HG03571 (cell line): ENCODE results near the gene UBAC1.

Experiments
- ATAC-seq: cut with Tn5 transposase; IDR thresholded peaks from one replicate; pipeline ENCODE4 v1.9.1; 2021; ENCODE audit not compliant: unreplicated experiment

Gene UBAC1, protein sequence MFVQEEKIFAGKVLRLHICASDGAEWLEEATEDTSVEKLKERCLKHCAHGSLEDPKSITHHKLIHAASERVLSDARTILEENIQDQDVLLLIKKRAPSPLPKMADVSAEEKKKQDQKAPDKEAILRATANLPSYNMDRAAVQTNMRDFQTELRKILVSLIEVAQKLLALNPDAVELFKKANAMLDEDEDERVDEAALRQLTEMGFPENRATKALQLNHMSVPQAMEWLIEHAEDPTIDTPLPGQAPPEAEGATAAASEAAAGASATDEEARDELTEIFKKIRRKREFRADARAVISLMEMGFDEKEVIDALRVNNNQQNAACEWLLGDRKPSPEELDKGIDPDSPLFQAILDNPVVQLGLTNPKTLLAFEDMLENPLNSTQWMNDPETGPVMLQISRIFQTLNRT

DNA sequence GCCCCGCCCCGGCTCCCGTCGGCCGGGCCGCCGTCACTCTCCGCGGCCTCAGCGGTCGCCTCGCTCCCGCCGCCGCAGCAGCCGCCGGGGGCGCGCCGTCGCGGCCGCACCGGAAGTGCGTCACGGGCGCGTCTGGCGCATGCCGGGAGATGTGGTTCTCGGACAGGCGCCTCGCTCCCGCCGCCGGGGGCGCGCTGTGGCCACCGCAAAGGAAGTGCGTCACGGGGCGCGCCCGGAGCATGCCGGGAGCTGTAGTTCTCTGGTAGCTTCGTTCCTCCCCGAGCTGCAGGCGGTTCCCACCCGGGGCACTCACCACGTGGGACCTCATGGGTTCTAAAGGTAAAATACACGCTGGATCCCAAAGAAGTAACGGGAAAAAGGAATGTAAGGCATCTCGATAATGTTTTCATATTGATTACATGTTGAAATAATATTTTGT, at the start of gene UBAC1:
TSS of gene UBAC1 (minus strand) at position 97 of the 439 bp plus-strand sequence. CDS start 211 bp downstream, outside the sequence.
- ATAC-seq: peak; percentile 92

DNA sequence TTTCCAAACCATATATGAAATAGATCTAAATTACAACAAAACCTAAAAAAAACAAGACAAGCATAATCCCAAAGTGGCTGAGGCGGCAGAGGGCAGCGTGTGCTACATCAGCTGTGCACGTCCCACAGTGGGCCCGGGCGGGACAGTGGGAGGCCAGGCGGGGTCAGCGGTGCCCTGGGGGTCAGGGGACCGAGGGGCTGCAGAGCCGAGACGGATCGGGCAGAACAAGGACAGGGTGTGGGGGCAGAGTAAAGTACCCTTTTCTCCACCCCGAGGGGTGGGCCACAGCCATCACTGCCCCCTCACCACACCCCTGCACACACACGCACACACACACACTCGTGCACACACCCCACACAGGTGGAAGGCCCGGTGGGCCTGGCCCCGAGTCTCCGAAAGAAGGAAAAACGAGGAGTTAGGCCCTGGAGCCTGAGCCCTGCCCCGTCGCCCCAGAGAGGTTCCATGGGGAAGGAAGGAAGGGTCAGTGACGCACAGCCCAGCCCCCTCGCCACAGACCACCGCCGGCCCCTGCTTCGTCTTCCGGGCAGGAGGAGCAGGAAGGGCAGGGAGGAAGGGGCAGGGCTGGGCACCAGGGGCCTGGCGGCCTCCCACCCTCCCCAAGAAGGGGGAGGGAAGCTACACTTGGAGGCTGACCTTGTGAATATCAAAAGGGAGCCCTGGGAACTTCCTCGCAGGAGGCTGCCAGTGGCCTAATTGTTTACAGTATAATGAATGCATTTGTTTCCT, 49.6 kb upstream of the UBAC1 start:
- ATAC-seq: no peak

DNA sequence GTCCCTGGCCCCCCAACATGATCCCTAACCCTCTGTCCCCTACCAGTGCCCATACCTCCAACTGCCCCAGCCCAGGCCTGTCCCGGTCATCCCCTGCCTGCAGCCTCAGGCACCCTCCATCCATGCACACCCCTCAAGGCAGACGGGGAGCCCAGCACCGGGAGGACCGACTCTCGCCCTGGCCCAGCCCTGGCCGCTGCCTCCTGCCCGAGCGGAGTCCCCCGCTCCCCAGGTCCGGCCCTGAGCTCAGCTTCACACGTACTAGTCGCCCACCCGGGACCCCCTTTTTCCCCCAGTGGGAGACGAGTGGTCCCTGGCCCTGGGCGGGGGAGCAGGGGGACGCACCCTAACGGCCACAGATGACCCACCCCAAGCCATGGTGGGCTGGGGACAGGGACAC, 49.0 kb upstream of the UBAC1 start:
- no peak for ATAC-seq

GRCh38 chr9:136009516-136009915, 48.3 kb upstream of the UBAC1 start:
- ATAC-seq: no peak

DNA sequence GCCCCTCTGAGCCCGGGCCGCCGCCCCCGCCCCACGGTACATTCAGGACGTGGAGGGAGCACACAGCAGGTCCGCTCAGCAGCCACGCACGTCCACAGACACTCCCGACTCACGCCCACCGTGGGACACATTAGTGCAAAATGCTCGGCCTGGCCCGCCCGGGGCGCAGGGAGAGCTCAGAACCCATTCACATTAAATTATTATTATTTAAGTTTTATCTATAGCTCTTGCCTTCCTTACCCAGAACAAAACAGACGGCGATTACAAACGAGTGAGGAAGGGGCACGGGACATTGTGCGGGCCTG, 47.5 kb upstream of the UBAC1 start:
- ATAC-seq: no peak

DNA sequence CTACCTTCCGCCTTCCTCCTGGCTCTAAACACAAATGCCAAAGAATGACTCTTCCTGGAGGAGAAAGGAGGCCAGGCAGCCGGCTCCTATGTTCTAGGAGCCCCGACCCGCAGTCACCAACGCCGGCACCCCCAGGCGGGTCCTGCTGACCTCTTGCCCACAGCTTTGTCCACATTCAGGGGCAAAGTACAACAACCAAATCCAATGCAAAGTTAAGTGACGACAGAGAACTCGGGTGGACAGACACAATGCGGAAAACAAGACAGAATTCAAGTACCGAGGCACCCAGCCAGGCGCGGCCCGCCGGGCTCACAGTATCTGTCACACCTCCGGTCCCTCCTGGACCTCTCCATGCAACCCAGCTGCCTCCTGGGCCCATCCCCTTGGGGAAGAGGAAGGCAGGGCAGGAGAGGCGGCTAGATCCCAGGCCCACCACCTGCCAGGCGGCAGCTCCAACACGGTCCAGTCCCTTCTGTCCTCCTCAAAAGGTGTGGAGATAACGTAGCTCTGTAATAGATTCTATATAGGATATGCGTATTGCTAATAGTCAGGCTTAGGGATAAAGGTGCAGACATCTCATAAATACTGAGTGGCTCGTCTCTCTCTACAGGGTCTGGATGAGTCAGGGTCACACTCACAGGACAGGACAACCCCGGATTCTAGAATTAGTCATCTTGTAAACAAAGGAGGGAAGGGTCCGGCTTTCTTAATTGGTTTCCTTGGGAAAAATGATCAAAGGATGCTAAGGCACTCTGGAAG, 46.9 kb upstream of the UBAC1 start:
- ATAC-seq: no peak

DNA sequence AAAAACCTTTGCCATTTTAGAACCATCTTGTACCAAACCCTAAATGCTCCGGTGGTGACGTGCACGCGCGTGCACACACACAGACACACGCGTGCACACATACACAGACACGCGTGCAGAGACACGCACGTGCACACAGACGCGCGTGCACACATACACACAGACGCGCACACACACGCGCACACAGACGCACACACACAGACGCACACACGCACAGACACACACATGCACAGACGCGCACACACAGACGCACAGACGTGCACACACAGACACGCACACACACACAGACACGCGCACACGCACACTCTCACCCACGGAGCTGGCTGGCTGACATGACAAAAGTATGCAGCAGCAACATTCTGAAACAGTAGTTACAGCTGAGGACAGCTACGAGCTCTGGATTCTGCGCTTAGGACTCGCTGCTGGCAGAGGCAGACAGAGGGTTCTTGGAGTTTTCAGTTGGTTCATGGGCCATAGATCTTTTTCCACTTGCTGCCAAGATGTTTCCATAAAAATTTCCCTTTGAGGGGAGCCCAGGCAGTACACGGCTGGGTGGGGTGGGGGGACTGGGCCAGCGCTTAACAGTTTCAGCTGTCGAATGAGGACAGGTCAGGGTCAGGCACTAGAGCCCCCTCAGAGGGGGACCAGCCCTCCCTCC, 46.2 kb upstream of the UBAC1 start:
- no peak for ATAC-seq

DNA sequence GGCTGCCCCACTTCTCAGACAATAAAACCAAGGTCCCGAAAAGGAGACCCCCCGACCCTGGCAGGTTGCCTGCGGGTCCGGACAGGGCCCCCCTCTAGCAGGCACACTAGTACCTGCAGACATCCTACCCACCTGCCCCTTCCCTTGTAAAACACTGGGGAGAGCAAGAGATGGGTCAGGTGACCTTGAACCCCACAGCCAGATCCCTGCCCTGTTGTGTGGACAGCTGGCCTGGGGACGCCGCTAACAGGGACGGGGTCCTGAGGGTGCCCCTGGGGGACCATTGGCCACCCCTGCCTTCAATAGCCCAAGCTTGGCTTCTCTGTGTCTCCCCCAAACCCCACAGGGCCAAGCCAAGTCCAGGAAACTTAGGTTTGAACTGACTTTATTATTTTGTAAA, 45.0 kb upstream of the UBAC1 start:
- no peak for ATAC-seq

DNA sequence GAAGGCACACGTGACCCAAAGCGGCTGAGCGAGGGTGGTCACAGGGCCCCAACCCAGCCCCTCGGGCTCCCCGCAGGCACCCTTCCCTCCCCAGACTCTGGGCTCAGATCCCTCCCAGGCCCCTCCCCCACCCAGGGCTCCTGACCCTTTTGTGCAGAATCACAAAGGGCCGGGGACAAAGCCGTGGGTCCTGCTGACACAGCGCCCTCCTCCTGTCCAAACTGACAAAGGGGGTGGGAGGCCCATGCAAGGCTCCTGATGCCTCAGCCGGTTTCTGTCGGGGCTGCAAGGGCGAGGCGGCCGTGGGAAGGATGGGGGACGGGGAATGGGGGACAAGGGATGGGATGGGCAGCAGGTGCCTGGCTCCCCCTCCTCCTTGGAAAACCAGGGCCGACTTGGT, 43.5 kb upstream of the UBAC1 start:
- no peak for ATAC-seq

GRCh38 chr9:136004219-136004618, 43.0 kb upstream of the UBAC1 start:
- no peak for ATAC-seq

DNA sequence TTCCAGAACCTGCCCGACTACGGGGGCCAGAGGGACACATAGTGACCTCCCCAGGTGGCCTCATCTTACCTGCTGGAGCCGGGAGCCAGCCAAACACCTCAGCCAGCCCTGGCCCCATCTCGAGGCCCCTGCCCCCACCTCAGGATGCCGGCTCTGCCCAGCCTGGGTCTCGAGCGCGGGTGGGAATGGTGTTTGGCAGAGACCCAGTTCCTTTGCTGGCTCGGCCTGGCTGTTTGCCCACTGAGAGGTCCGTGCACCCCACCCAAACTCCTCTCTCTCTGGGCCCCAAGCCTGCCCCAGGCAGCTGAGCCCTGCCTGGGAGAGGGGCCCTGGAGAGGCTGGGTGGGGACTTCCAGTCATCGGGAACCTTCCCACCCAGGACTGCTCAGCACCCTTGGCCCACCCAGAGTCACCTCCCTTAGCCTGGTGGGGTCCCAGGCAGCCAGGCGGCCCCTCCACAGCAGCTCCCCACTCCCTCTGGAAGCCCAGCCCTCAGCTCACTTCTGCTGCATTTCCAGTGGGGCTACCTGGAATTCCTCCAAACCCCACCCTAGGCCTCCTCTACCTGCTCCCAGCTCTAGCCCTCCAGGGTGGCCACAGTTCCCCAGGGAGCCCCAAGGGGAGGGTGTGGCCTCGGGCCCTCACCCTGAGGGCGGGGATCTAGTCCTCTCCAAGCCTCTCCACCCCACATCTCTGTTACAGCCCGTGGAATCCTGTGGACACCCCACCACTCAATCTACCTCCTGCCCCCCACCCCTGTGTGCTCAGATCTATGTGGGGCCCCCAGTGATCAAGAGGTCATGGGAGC, 42.4 kb upstream of the UBAC1 start:
- no peak for ATAC-seq

DNA sequence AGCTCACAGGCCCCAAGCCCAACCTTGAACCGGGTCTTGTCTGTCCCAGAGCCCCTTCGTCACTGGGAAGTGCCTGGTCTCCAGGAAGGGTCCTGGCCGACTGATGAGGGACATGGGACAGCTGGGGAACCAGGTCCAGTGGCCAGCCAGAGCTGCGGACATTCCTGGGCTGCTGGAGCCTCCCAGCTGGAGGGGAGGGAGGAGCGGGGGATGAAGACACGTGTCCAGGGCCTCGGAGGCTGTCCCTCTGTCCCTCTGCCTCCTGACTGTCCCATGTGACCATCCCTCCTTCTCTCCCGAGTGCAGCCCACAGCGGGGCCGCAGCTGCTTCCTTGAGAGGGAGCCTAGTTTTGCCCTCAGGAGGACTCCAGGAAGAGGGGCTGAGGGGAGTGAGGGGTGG, 41.7 kb upstream of the UBAC1 start:
- ATAC-seq: no peak

DNA sequence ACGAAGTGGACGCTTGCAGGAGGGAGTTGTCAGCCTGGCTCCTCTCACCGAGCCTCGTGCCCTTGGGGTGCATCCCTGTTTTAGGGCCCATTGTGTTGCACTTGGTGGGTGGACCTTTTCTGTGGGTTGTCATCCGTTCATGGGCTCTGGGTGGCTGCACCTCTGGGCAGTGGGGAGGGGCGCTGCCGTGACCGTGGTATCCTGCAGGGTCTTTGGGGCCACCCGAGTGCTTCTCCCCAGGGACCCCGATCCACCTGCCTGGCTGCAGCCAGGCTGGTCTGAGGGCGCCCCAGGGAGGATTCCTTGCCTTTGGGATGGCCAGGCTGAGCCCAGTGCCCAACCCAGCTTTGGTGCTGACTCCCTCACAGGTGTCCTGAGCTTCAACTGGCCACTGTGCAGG, 41.0 kb upstream of the UBAC1 start:
- no peak for ATAC-seq

DNA sequence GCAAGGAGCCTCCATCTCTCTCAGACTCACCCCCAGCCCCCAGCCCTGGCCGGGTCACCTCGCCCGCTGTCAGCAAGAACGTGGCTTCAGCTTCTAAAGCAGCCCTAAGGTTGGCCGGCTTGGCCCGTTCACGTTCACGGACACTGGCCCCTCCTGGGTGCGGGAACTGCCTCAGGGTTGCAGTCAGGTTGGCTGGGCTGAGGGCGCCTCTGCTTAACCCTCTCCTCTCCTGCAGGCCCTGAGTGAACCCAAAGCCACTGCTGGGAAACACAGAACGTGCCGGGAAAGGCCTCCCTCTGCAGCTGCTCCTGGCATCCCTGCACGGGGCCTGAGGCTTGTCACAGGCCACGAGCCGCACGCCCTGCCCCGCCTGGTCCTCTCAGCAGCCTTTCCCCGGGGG, 40.1 kb upstream of the UBAC1 start:
- ATAC-seq: no peak

DNA sequence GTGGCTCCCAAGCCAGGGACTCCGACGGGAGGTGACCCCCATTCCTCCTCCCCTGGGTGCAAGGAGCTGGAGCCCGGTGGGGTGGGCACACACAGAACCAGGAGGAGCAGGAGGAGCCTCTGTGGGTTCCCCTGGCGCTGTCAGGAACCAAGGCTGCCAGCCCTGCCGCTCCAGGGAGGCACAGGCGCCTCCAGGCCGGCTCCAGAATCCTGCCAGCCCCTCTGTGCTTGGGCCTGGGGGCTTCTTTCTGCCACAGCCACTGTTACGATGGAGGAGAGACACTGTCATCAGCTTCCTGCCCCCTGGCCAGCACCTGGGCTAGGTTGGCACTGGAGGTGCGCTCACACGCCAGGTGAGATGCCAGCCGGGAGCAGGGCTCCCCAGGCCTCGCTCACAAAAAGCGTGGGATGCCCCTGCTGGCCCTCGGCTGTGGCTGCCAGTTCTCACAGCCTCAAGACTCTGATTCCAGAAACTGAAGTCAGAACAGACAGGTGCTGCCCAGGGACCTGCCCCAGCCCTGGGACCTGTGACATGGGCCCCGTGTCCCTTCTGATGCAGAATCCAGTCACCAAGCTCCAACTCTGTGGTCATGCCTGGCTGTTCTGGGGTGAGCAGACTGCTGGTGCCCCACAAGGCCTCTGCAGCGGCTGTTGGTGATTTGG, 37.4 kb upstream of the UBAC1 start:
- ATAC-seq: no peak

DNA sequence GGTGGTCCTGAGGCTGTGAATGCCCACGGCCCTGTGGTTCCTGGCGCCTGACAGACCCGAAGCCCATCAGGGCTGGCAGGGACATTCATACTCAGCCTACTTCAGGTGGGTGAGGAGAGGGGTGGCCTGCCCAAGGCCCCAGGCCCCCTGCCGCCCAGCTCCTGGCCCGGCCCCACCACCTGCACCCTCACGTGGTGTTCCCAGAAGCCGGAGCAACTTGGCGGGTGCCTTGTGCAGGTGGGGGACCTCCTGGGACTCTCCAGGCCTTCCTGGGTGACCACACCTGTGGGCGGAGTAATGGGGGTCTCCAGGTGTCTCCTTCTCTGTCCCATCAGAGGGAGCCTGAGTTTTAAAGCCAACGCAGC, 36.8 kb upstream of the UBAC1 start:
- ATAC-seq: no peak

GRCh38 chr9:135997090-135998015, 36.2 kb upstream of the UBAC1 start:
- ATAC-seq: no peak

GRCh38 chr9:135995816-135996215, 34.6 kb upstream of the UBAC1 start:
- ATAC-seq: no peak
